Stimulated activated CD8-positive, alpha-beta memory T cell treated with anti-CD3 and anti-CD28 coated beads, Interleukin-15, amount 100 ng/mL, for 24 hours (primary cell): Measurements from ENCODE around the gene MMP24.
"Not testable (repeated sequence)": the region's sequence is repeated elsewhere in the genome, so short reads cannot be mapped to it uniquely, and the experiment has no call there.

ENCODE experiments used
- DNase-seq: peaks from one replicate; pipeline ENCODE4 v3.0.0-alpha.2; 2020; ENCODE audit warnings: low read depth

The MMP24 gene

DNA sequence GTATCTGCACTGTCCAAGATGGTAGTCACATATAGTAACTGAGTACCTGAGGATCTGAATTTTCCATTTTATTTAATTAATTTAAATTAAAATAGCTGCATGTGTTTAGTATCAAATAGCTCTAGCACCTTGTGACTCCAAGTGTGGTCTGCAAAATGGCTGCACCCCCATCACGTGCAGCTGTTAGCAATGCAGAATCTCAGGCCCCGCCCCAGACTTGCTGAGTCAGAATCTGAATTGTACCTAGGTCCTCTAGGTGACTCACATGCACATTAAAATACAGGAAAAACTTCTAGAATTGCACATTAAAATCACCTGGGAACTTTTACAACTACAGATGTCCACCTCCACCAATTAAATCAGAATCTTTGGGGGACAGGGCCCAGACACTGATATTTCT, 84.9 kb downstream of the MMP24 start:
- no peak for DNase-seq

DNA sequence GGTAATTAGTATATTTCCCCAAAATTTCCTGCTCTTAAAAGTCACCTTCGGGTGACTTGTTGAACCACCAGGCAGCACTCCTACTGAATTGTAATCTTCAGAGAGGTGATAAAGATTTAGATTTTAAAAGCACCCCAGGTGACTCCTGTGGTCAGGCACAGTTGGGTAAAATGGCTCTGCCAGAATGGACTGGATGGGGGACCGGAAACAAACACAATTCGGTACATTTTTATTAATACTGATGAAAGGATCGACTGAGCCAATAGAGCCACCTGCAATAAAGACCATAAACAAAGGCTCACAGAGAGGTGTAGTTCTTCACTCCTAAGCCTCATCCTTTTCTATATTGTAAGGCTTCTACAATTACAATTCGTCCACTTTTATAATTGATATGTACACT, 85.3 kb downstream of the MMP24 start:
- no peak for DNase-seq

DNA sequence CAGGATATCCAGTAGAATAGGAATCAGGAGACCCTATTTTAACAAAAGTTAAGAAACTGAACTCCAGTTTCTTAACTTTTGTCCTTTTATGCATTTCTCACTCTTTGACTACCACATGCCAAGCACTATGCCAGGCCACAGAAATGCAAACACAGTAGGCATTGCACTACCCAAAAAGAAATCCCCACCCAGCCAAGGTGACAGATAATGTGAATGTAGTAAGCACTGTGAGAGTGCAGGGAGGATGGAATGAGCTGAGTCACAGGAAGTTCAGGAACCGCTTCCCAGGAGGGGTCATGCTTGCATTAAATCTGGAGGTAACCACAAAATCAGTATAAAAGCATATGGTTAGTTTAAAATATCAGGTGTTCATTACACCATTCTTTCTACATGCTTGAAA, 85.8 kb downstream of the MMP24 start:
- DNase-seq, result no peak

DNA sequence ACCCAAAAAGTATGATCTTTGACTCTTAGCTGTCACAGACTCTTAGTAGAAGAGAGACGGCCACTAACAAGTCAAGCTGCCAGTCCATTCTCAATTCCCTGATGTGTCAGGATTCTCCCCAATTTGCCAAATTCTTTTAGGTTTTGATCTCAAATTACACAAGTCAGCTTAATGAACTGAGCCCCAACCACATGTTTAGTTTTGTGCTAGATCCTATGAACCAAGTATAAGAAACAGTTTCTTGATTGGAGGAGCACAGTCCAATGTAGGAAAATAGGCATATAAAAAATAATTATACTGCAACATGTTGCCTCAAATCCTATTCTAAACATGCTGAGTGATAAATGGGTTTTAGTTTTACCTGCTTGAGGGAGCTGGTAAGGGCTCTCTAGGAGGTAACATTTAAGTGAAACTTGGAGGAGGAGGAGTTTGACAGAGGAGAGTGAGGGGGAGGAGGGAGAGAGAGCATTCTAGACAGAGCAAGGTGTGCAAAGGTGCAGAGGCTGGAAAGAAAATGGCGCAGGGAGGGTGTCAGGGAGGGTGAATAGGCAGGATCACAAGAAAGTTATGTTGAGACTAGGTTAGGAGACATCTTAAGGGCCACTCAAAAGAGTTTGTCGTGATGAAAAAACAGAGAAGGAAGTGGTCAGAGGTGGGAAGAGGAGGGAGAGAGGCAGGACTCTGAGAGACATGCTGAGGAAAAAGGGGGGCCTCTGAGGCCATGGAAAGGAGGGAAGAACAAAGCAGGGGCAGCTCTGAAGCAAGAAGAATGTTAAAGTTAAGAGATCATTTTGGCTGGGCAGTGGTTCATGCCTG, 88.5 kb downstream of the MMP24 start:
- no peak for DNase-seq

- DNase-seq, result not testable (repeated sequence)
Observed at GRCh38 chr20:35315632-35316020, 89.1 kb downstream of the MMP24 start.

GRCh38 chr20:35316086-35316485, 89.6 kb downstream of the MMP24 start:
- DNase-seq, result no peak

DNA sequence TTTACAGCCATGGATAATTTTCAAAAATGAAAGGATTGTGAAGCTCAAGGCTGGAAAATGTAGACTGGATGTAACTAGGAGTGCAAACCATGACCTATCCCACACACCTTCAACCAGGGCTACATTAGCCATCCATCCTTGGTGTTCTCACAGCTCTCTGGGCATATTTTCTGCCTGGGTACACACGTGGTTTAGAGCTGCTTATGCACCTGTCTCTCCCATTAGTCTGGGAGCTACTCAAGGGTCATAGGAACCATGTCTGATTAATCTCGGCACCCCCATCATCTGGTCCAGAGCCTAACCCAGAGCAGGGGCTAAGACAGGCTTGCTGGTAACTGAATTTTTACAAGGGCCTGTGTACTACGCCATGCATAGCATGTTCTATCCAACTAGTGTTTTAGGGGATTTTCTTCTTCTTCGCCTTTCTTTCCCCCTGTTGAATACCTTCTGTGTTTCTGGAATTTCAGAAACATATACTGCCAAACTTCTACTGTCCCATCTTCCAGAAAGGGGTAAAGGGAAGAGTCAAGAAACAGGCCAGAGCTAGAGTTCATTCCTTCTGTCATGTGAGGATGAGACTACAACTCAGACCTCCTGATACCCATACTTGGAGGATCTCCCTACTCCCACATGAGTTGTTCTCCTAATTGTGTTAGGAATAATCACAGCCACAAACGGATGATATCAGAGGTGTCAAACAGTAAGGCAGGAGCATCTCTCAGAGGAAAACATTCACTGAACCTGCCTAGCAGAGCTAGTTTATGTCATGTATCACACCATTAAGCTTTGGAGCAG, 91.1 kb downstream of the MMP24 start:
- no peak for DNase-seq

DNA sequence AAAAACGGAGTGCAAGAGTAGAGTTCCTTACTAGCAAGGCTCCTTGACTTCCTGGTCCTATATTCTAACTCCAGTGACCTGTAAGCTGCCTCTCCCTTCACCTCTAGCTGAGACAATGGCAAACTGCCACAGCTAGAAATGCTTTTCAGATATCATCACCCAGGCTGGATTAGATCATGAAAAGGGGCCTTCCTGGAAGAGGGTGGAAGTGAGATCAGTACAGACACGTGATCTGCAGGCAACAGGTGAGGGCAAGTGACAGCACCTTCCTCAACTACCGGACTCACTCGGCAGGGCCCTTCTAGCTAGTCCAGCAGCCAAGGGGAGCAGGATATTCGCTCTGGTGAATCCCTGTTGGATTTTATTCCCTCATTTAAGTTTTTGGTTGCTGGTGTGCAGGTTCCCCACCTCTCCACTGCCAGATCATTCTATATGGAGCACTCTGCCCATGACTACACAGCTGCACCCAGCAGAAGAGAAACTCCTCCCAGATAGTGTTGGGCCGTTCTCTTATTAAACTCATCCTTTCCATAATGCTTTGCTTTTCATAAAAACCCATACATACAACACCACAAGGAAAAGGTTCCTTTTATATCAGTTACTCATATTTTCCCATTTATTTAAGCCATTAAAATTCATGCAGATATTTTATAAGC, 92.1 kb downstream of the MMP24 start:
- DNase-seq, result no peak

DNA sequence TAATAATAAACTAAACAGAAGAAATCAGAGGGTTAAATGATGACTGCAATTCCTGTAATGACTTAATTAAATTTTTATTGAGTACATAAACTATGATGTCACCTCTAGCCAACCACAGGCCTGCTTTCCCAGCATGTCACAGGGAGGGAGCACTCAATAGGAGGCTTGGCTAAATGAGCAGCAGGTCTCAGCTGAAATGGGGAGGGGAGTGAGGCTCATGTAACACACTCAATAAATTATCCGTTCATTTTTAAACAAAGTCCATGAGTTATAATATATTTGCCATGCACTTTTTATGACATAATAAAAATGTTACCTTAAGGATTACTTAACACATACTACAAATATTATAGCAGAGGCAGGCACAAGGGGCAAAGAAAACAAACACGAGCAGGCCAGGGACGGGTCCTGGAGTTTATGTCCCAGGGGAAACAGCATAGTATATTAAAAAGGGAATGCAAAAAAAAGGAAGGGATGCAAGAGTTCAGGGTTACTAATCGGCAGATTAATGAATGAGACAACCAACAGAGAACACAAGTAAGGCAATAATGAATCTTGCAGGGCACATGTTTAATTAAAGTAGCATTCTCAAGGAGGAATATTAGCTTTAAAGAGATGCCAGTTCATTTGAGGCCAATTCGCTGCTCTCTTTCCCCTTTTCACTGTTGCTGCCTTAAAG, 92.8 kb downstream of the MMP24 start:
- DNase-seq, result no peak

DNA sequence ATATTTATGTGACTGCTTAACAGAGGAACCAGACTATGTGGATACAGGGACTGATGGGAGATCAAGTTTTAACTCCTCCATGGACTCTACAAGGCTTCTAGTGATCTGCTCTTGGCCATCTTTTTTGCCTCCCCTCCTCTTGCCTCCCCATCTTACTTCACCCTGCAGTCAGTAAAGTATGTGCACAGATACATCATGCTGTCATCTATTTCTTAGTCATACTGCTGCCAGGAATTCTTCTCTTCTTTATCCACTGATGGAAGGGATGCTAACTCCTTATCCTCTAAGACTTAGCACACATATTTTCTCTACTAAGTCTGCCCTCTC, 93.3 kb downstream of the MMP24 start:
- DNase-seq, result no peak

GRCh38 chr20:35320396-35321126, 94.1 kb downstream of the MMP24 start:
- DNase-seq, result no peak

GRCh38 chr20:35325401-35325800, 98.9 kb downstream of the MMP24 start:
- DNase-seq, result no peak

DNA sequence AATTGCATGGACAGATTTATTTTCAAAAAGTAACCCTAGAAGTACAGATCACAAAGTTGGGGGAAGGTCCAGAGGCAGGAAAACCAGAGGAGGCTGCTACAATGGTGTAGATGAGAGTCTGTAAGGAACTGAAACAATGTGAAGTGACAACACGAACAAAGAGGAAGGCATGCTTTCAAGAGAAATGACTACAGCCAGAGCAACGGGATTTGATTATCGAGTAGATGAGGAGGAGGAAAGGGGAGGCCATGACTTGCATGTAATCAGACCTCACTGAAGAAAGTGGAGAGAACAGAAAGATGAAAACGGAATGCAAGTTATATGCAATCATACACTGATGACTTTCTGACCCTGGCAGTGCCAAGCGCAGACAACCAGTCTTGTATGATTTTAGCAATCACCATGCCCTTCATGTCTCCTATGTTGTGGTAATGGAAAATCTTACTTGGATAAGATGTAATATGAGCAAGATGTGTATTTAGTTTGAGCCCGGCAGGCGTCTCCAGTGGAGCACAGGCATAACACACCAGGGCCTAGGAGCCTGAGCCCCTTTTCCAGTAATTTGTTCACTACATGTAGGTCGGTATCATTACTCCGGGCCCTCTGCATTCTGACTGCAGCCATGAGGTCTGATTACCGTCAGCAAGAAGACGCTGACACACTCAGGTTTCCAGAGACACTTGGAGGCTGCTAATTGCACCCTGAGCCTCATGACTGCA, 99.7 kb downstream of the MMP24 start:
- DNase-seq, result no peak
